ENCODE data around the gene FGF23.

FGF23 gene

GRCh38 chr12:4378772-4379171 lies 740 bp downstream of the FGF23 start:
- Histone ChIP-seq H3K27ac (ENCODE audit: low read depth, low read length) (no peak overlapping the region), H4K20me1 (ENCODE audit: low read depth, low read length) (no peaks in the 10 kb centered on the region), H3K9ac (ENCODE audit: low read length) (no peak overlapping the region), H3K4me3 (ENCODE audit: insufficient read depth, low read length, poor library complexity, severe bottlenecking) (no peak overlapping the region), H3K27me3 (ENCODE audit: low read length) (no peaks in the 10 kb centered on the region), H3K4me2 (ENCODE audit: low read depth, low read length, poor library complexity, severe bottlenecking) (no peak overlapping the region), H3K79me2 (ENCODE audit: insufficient read depth, low read length) (no peaks in the 10 kb centered on the region), H2AFZ (ENCODE audit: low read depth, low read length, severe bottlenecking) (no peak overlapping the region), H3K9me3 (ENCODE audit: insufficient read depth, low read length) (no peaks in the 10 kb centered on the region), H3K9me2 (replicated peaks; ENCODE audit: insufficient read depth, low read length) (no peaks in the 10 kb centered on the region), H3F3A (ENCODE audit: insufficient read depth) (no peaks in the 10 kb centered on the region), H3K36me3 (ENCODE audit: low read length) (no peaks in the 10 kb centered on the region)
- TF ChIP-seq, protein P1, sequence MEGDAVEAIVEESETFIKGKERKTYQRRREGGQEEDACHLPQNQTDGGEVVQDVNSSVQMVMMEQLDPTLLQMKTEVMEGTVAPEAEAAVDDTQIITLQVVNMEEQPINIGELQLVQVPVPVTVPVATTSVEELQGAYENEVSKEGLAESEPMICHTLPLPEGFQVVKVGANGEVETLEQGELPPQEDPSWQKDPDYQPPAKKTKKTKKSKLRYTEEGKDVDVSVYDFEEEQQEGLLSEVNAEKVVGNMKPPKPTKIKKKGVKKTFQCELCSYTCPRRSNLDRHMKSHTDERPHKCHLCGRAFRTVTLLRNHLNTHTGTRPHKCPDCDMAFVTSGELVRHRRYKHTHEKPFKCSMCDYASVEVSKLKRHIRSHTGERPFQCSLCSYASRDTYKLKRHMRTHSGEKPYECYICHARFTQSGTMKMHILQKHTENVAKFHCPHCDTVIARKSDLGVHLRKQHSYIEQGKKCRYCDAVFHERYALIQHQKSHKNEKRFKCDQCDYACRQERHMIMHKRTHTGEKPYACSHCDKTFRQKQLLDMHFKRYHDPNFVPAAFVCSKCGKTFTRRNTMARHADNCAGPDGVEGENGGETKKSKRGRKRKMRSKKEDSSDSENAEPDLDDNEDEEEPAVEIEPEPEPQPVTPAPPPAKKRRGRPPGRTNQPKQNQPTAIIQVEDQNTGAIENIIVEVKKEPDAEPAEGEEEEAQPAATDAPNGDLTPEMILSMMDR (IDR thresholded peaks at IDR 0.05; ENCODE audit: insufficient read depth, low read length, poor library complexity, severe bottlenecking), result no peak
- TF ChIP-seq EZH2phosphoT487 (conservative IDR thresholded peaks at IDR 0.05; ENCODE audit: low read length), result no peak

DNA sequence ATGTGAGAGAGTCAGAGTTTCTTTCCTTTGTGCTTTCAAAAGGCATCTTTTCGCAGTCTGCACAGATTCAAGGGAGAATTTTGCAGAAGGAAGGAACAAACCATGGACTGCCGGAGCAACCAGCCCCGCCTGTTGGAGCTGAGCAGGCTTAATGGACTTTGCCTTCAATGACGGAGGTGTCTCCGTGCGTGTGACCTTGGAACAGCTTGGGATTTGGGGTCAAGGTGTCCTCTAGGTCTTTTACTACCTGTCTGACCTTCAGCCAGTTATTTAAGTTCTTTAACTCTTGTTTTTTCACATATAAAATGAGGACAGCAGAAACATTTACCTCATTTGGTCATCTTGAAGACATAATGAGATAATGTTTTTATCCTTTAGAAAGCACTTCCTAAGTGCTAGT lies 4.1 kb downstream of the FGF23 start:
- Histone ChIP-seq H3K9me2 (replicated peaks; ENCODE audit: insufficient read depth, low read length) (no peaks in the 10 kb centered on the region), H3K9me3 (ENCODE audit: insufficient read depth, low read length) (no peaks in the 10 kb centered on the region), H3K27me3 (ENCODE audit: low read length) (no peaks in the 10 kb centered on the region), H3K4me2 (ENCODE audit: low read depth, low read length, poor library complexity, severe bottlenecking) (no peak overlapping the region), H4K20me1 (ENCODE audit: low read depth, low read length) (no peaks in the 10 kb centered on the region), H3K27ac (ENCODE audit: low read depth, low read length) (no peak overlapping the region), H3K4me3 (ENCODE audit: insufficient read depth, low read length, poor library complexity, severe bottlenecking) (no peak overlapping the region), H3K36me3 (ENCODE audit: low read length) (no peaks in the 10 kb centered on the region), H3K9ac (ENCODE audit: low read length) (no peak overlapping the region), H2AFZ (ENCODE audit: low read depth, low read length, severe bottlenecking) (no peak overlapping the region), H3K79me2 (ENCODE audit: insufficient read depth, low read length) (no peaks in the 10 kb centered on the region), H3F3A (ENCODE audit: insufficient read depth) (no peaks in the 10 kb centered on the region)
- TF ChIP-seq, protein P1 (IDR thresholded peaks at IDR 0.05; ENCODE audit: insufficient read depth, low read length, poor library complexity, severe bottlenecking), result no peak
- TF ChIP-seq EZH2phosphoT487 (conservative IDR thresholded peaks at IDR 0.05; ENCODE audit: low read length), result no peak

- Histone ChIP-seq H2AFZ (ENCODE audit: low read depth, low read length, severe bottlenecking) (no peak overlapping the region), H3K36me3 (ENCODE audit: low read length) (no peaks in the 10 kb centered on the region), H3K9me2 (replicated peaks; ENCODE audit: insufficient read depth, low read length) (no peaks in the 10 kb centered on the region), H4K20me1 (ENCODE audit: low read depth, low read length) (no peaks in the 10 kb centered on the region), H3F3A (ENCODE audit: insufficient read depth) (no peaks in the 10 kb centered on the region), H3K4me2 (ENCODE audit: low read depth, low read length, poor library complexity, severe bottlenecking) (no peak overlapping the region), H3K79me2 (ENCODE audit: insufficient read depth, low read length) (no peaks in the 10 kb centered on the region), H3K4me3 (ENCODE audit: insufficient read depth, low read length, poor library complexity, severe bottlenecking) (no peak overlapping the region), H3K9me3 (ENCODE audit: insufficient read depth, low read length) (no peaks in the 10 kb centered on the region), H3K27ac (ENCODE audit: low read depth, low read length) (no peak overlapping the region), H3K27me3 (ENCODE audit: low read length) (no peaks in the 10 kb centered on the region), H3K9ac (ENCODE audit: low read length) (no peak overlapping the region)
- no peak for TF ChIP-seq EZH2phosphoT487 (conservative IDR thresholded peaks at IDR 0.05; ENCODE audit: low read length)
- TF ChIP-seq, protein P1 (IDR thresholded peaks at IDR 0.05; ENCODE audit: insufficient read depth, low read length, poor library complexity, severe bottlenecking), result no peak
Observed at GRCh38 chr12:4372653-4373052, 6.9 kb downstream of the FGF23 start.

Data from SU-DHL-6 (cell line).